Fibroblast of skin of right quadriceps (primary cell): ENCODE measurements around the gene PTCHD4.
"Not testable (repeated sequence)": the region's sequence is repeated elsewhere in the genome, so short reads cannot be mapped to it uniquely, and the experiment has no call there.

Experiments used
- DNase-seq: peaks from one replicate; pipeline ENCODE4 v3.0.0-alpha.2; 2013

Gene PTCHD4

GRCh38 chr6:48111143-48111506 is at the start of gene PTCHD4:
TSS of gene PTCHD4 (minus strand) at chr6:48111197. CDS start at chr6:48068957, 42,240 bp downstream.
- DNase-seq, result peak; percentile 7

DNA sequence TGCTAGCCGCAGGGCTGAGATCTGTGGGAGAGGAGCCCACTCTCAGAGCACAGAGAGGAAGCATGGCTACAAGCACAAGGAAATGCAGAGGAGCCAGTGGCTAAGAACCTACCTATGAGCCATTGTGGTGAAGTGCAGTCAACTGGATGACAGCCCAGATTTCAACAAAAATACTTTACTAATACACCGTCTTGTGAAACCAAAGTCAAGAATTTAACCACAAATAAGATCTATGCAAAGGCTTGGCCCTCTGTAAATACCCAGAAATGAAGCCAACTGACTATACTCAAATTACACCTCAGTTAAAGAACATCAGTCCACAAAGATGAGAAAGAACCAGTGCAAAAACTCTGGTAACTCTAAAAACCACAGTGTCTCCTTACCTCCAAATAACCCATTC is 40.1 kb upstream of the PTCHD4 start:
- DNase-seq, result peak; percentile 59

DNA sequence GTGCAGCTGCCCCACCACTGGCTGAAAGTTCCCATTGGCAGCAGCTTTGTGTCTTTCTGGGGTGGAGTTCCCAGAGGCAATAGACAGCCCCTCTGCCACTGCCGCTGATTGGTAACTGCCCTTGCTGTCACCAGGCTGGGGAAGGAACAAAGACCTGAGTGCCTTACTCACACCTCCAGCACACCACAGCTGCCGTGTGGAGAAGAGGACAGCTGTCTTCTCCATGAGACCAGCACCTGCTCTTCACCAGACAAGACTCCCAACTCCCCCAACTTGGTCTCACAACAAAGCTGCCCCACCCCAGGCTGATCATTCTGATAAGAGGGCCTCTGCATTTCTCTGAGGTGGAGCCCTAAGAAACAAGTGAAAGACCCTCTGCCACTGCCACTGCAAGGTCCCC is 39.7 kb upstream of the PTCHD4 start:
- DNase-seq, result no peak

DNA sequence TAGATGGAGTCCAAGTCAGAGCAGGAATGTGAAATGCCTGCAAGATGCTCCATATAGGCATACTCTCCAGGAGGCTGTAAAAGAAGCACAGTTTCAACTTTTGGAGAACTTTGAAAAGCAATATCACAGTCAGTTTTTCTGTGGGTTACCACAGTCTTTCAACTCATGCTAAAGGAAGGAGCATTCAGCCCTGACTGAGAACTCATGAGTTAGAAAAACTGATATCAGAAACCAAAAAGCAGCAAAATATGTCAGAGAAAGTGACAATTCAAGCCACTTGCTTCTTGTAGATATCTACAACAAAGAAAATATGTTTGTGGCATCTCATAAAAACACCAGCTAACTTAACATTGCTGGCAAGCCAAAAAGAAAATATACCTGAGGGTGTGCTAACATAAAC is 36.1 kb upstream of the PTCHD4 start:
- DNase-seq, result no peak

- no peak for DNase-seq
Measured at GRCh38 chr6:48144021-48144420, 33.0 kb upstream of the PTCHD4 start.

GRCh38 chr6:48141975-48142374 is 31.0 kb upstream of the PTCHD4 start:
- no peak for DNase-seq

DNA sequence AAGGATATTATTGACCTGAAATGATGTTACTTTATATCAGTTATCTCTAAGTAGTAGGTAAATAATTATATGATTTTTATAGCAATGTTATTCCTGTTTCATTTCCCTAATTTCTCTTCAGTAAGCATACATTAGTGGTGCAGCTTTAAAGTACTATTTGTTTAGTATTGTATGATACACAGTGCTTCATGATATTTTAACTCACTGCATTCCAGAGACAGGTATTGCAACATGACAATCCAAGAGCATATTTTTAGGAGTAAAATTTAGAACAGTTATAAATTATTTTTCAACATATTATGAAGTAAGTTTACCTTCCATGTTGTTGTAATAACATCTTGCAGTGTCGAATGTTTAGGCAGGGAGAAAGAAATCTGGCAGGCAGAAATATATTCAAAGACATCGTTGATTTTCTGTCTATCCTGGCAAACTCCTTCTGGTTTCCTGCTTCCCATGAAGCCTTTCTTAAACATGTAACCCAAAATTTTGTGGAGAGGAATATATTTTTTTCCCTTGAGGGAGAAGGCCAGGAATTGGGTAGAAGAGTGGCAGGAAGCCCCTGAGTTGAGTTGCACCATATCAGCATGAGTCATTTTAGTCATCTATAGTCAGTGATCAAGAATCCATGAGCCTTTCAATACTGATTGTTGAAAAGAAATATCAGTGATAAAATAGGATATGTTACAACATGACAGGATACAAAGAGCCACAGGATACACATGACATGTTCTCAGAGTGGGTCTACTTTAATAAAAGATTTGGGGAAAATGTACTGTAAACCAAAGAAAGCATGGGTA is 29.0 kb upstream of the PTCHD4 start:
- DNase-seq, result no peak

GRCh38 chr6:48136856-48137255 is 25.9 kb upstream of the PTCHD4 start:
- peak; percentile 17 for DNase-seq

DNA sequence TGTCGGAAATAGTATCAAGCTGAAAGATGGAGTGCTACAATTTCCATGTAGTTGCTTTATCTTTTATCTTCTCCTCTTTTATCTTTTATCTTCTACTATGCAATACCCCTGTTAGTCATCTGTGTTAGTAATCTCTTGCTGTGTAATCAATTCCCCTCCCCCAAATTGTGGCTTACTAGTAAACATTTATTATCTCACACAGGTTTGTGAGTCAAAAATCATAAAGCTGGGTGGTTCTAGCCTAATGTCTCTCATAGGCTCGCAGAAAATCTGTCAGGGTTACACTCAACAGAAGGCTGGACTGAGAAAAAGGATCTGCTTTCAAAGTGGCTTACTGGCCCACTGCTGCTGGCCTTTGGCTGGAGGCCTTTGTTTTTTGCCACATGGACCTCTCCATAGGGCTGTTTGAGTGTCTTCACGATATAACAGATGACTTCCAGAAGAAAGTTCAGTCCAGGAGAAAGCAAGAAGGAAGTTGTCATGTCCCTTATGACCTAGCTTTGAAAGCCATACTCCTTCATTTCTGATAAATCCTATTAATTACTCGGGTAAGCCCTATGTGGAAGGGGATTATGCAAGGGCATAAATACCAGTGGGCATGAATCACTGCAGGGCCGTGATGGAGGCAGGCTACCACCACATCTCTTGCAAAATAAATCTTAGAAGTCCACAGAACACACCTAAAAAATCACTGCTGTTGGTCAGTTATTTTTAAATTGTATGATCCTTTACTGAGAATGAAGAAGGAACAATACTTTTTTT is 24.5 kb upstream of the PTCHD4 start:
- peak; percentile 52 for DNase-seq

- no peak for DNase-seq
Measured at GRCh38 chr6:48134246-48134645, 23.2 kb upstream of the PTCHD4 start.

DNA sequence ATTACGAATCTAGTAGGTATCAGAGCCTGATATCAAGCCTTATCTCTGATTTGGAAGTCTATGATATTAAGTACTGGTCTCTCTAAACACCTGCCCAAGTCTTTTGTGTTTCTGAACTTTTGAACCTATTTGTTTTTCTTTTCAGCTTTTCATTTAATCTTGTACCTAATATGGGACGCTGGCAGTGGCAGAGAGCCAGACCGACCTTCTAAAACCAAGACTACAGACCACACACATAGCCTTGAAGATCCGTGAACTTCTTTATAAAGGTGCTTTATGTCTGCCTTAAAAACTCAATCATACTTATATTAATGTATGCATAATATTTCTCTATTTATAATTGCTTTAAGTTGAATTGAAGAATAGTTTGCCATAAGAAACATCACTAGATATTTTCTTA is 12.6 kb upstream of the PTCHD4 start:
- DNase-seq, result no peak

- DNase-seq, result not testable (repeated sequence)
Measured at GRCh38 chr6:48121983-48122749, 11.2 kb upstream of the PTCHD4 start.

DNA sequence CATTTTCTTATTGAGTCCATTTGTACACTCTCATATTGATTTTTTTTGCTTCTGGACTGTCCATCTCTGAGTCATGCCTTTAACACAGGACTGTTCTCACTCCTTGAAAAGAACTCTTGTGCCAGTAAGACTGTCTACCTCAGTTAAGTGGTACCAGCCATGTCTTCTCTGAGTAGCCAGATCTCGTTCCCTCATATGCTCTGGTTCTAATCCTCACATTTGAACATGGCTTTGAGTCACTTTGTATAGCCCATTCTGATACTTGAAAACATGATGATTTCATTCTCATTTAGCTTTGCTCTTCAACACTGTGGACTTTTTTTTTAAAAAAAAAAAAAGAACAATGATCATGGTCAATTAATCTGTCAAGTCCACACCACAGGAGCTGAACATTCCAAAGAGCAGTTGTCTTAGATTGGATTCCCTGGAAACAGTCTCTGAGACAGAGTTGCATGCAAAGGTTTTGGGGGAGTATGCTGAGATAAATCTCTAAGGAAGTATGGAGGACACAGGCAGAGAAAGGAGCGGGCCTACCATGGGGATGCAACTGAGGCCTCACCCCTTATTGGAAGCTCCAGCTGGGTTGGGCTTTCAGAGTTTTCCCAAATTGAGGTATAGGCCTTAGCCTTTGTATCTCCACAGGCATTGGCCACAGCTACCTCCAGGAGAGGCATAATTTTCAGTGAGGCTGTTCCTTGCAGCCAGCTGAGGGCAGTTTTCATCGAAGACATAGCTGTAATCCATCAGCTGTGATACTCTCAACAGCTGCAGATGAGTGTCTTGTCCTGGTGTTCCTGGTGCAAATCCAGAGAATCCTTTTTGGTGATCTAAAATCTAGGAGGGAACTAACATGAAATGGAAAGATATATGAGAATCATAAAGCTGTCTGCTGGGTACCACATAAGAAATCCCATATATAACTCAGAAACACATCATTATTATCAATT is 6.0 kb upstream of the PTCHD4 start:
- DNase-seq, result no peak

DNA sequence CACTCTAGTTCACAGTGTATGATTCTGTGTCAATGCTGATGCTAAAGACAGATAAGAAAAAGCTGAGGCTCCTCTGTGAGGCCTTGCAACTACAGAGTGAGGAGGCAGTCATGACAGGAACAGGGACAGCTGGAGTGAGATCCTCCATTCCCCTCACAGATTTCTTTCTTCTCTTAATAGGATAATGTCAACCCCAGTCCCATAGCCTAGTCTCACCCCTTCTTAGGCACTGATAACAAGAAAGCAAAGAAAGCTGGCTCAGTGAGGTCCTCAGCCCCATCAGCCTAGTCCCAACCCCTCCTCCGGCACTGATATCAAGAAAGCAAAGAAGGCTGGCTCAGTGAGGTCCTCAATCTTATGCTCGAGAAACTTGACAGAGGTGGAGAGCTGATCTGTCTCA is 2.1 kb upstream of the PTCHD4 start:
- no peak for DNase-seq

GRCh38 chr6:48111575-48111974 is 578 bp upstream of the PTCHD4 start:
- no peak for DNase-seq

- no peak for DNase-seq
Measured at GRCh38 chr6:48110436-48111142, 408 bp downstream of the PTCHD4 start.

- DNase-seq, result no peak
Measured at GRCh38 chr6:48109944-48110343, 1.1 kb downstream of the PTCHD4 start.

- DNase-seq, result not testable (repeated sequence)
Measured at GRCh38 chr6:48102476-48103195, 8.4 kb downstream of the PTCHD4 start.

DNA sequence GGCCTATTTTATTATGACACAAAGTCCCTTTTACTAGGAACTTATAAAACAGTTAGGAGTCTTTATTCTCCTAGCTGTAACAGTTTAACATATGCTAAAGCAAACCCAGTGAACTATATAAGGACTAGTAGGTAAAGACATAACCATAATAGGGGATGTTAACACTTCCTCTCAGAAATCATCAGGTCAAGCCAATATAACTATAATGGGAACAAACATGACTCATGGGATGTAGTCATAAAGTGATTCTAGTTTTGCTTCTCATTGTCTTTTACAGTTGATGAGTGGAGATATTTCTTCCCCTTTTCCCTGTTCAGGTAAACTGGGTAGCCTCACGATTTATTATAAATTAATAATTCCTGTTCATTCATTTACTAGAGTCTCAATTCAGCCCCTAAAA is 9.7 kb downstream of the PTCHD4 start:
- no peak for DNase-seq

DNA sequence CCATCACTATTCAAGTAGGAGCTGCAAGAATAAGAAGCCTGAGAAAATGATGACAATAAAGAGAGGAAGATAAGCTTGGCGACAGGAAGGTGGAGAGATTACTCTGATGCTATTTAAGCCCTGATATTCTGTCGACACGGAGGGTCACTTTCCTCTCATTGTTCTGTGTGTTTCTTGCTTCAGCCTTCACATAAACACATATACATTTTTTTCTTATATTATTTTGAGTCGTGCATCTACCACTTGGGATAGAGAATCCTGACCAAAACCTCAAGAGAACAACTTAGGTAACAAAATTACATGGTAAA is 10.5 kb downstream of the PTCHD4 start:
- no peak for DNase-seq
